HG03095 (cell line): Measurements from ENCODE around the gene CELF1.
"Not testable (repeated sequence)": the region's sequence is repeated elsewhere in the genome, so short reads cannot be mapped to it uniquely, and the experiment has no call there.

Source experiments
- ATAC-seq: cut with Tn5 transposase; IDR thresholded peaks from one replicate; pipeline ENCODE4 v1.9.1; 2021; ENCODE audit warnings: moderate library complexity; ENCODE audit not compliant: unreplicated experiment

The CELF1 gene

GRCh38 chr11:47488674-47489394, 64.1 kb downstream of the CELF1 start:
- ATAC-seq = no peak

GRCh38 chr11:47488111-47488510, 64.8 kb downstream of the CELF1 start:
- no peak for ATAC-seq

GRCh38 chr11:47487421-47487820, 65.5 kb downstream of the CELF1 start:
- no peak for ATAC-seq

GRCh38 chr11:47485107-47485506, 67.8 kb downstream of the CELF1 start:
- ATAC-seq = no peak

- ATAC-seq = no peak
Observed at GRCh38 chr11:47483457-47483856, 69.5 kb downstream of the CELF1 start.

- no peak for ATAC-seq
Observed at GRCh38 chr11:47480762-47481161, 72.2 kb downstream of the CELF1 start.

- ATAC-seq = no peak
Observed at GRCh38 chr11:47478651-47479329, 74.1 kb downstream of the CELF1 start.

- no peak for ATAC-seq
Observed at GRCh38 chr11:47477753-47478152, 75.2 kb downstream of the CELF1 start.

- no peak for ATAC-seq
Observed at GRCh38 chr11:47477323-47477722, 75.6 kb downstream of the CELF1 start.

- no peak for ATAC-seq
Observed at GRCh38 chr11:47470671-47471070, 82.3 kb downstream of the CELF1 start.

- no peak for ATAC-seq
Observed at GRCh38 chr11:47469361-47470179, 83.4 kb downstream of the CELF1 start.

GRCh38 chr11:47468598-47469214, 84.2 kb downstream of the CELF1 start:
- no peak for ATAC-seq

- ATAC-seq = no peak
Observed at GRCh38 chr11:47467357-47467756, 85.6 kb downstream of the CELF1 start.

GRCh38 chr11:47466701-47467250, 86.2 kb downstream of the CELF1 start:
- no peak for ATAC-seq

- ATAC-seq = no peak
Observed at GRCh38 chr11:47466201-47466600, 86.7 kb downstream of the CELF1 start.

- ATAC-seq = no peak
Observed at GRCh38 chr11:47464483-47464882, 88.4 kb downstream of the CELF1 start.

GRCh38 chr11:47461876-47462275, 91.1 kb downstream of the CELF1 start:
- ATAC-seq = no peak

GRCh38 chr11:47460571-47461235, 92.2 kb downstream of the CELF1 start:
- ATAC-seq = no peak

- not testable (repeated sequence) for ATAC-seq
Observed at GRCh38 chr11:47454258-47454671, 98.7 kb downstream of the CELF1 start.

GRCh38 chr11:47453365-47453764, 99.6 kb downstream of the CELF1 start:
- ATAC-seq = no peak
